ENCODE results near the gene MIGA2. TPM values are rescaled to one million over a fixed set of nuclear protein-coding genes. Genes with fewer than 3 reads are reported as not detected.

Gene MIGA2
- total and polyA plus RNA-seq, 2 of the 8 experiments (the other 6 are each of a cell fraction or from before 2014, with no cell fraction given) = 24.6 to 39.0 TPM

DNA sequence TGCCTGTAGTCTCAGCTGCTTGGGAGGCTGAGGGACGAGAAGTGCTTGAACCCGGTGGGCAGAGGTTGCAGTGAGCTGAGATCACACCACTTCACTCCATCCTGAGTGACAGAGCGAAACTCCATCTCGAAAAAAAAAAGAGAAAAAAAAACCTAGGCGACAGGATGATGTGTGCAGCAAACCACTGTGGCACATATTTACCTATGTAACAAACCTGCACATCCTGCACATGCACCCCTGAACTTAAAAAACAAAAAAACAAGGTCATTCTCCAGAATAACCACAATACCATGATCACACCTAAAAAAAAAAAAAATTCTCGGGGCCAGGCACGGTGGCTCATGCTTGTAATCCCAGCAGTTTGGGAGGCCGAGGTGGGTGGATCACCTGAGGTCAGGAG, 37.0 kb downstream of the MIGA2 start:
- no peak overlapping the region for H4K8ac ChIP-seq (ENCODE audit: extremely low read depth, insufficient read depth, low read length)

More for the DNA sequence above, 37.0 kb downstream of the MIGA2 start:
- Histone ChIP-seq H3K9me3 (ENCODE audit: insufficient read depth in 2 of 2, low read depth in 1 of 2, low read length in 1 of 2) (no peaks in the 10 kb centered on the region), H3K9ac (replicated peaks in 1 of 4; ENCODE audit: extremely low read depth in 1 of 4, low read depth in 3 of 4, low read length in 3 of 4) (no peak overlapping the region), H3K56ac (replicated peaks; ENCODE audit: insufficient read length, low read depth, low read length) (no peak overlapping the region), H2BK5ac (ENCODE audit: low read depth, low read length) (no peak overlapping the region), H4K20me1 (replicated peaks in 1 of 2; ENCODE audit: control insufficient read depth in 1 of 2, insufficient read depth in 2 of 2, low read length in 2 of 2) (peaks cover 0 to 3% of the 10 kb centered on the region in 2 experiments), H2BK15ac (ENCODE audit: low read length) (no peak overlapping the region; the same call in 1 of the 2 replicates), H2BK120ac (replicated peaks; ENCODE audit: low read depth, low read length) (no peak overlapping the region), H2BK12ac (ENCODE audit: low read depth, low read length) (no peak overlapping the region), H2BK20ac (ENCODE audit: low read length) (no peak overlapping the region), H3K14ac (ENCODE audit: insufficient read length) (no peak overlapping the region), H3K4me3 (ENCODE audit: extremely low read depth in 1 of 4, insufficient read depth in 2 of 4, low read depth in 3 of 4, low read length in 4 of 4) (no peak overlapping the region), H2AFZ (ENCODE audit: low read length) (no peak overlapping the region), H3K79me2 (ENCODE audit: control insufficient read depth in 1 of 2, insufficient read depth in 2 of 2, low read length in 2 of 2) (no peaks in the 10 kb centered on the region), H3K4me1 (replicated peaks in 1 of 4; ENCODE audit: control insufficient read depth in 3 of 4, insufficient read depth in 4 of 4, low read length in 3 of 4) (peaks cover 6 to 19% (median 17%) of the 10 kb centered on the region in 4 experiments), H2AK5ac (ENCODE audit: low read depth, low read length) (no peak overlapping the region), H3K4me2 (ENCODE audit: insufficient read depth in 1 of 2, low read depth in 2 of 2, low read length in 2 of 2) (no peak overlapping the region), H3K27ac (ENCODE audit: low read depth, low read length) (no peak overlapping the region), H3K23ac (ENCODE audit: insufficient read length) (no peak overlapping the region), H3K27me3 (replicated peaks in 1 of 4; ENCODE audit: control insufficient read depth in 3 of 4, extremely low read depth in 1 of 4, insufficient read depth in 3 of 4, low read length in 3 of 4) (no peaks in the 10 kb centered on the region), H4K91ac (replicated peaks; ENCODE audit: insufficient read length, low read length) (no peak overlapping the region), H3K79me1 (ENCODE audit: low read depth, low read length) (no peaks in the 10 kb centered on the region), H3K4ac (replicated peaks; ENCODE audit: insufficient read length, low read depth, low read length) (no peak overlapping the region), H3K18ac (ENCODE audit: extremely low read depth, low read length) (no peak overlapping the region), H4K5ac (ENCODE audit: insufficient read length, low read depth, low read length) (no peak overlapping the region), H3K36me3 (ENCODE audit: control insufficient read depth in 2 of 4, insufficient read depth in 4 of 4, low read length in 3 of 4) (peaks cover 0 to 6% (median 0%) of the 10 kb centered on the region in 4 experiments; a peak in 3 of 8 replicates), H3K23me2 (ENCODE audit: low read depth, low read length) (no peaks in the 10 kb centered on the region)
- DNase-seq (ENCODE audit: low read depth in 1 of 2, low spot score in 2 of 2) (no peak), FAIRE-seq (no peak)
- ChIA-PET CTCF (ENCODE audit: partially characterized antibody) (interaction anchor here (0.6 to 2.1 kb wide), 6 partner anchors 10 to 1171 kb away, joined by 3 to 8 read pairs (median 3); no protein-coding TSS in a partner anchor), POLR2A (ENCODE audit: partially characterized antibody) (interaction anchor here (1.0 to 2.2 kb wide), 4 partner anchors 7 to 37 kb away, joined by 3 to 12 read pairs (median 5); partner anchors contain the start of genes DOLPP1 and MIGA2)
- 89% methylated on average over 8 of the region's 8 CpGs; no CpG with 5 or more reads in 1 of the 2 experiments for WGBS, 2 experiments (ENCODE audit: extremely low coverage in 1 of 2, insufficient coverage in 1 of 2, insufficient read length in 1 of 2, insufficient replicate concordance in 2 of 2, low coverage in 1 of 2, low lambda C conversion rate in 2 of 2, missing lambda C conversion rate in 1 of 2)
- no peak for TF ChIP-seq SIX5 (IDR thresholded peaks at IDR 0.05; ENCODE audit: low read depth, low read length)
- no peak for TF ChIP-seq KDM1A (IDR thresholded peaks at IDR 0.05; ENCODE audit: borderline replicate concordance, low read length)
- no peak for TF ChIP-seq RFX5 (IDR thresholded peaks at IDR 0.05; ENCODE audit: borderline replicate concordance, low read depth, low read length)
- no peak for TF ChIP-seq USF2 (IDR thresholded peaks at IDR 0.05; ENCODE audit: low read length)
- no peak for TF ChIP-seq RBBP5 (IDR thresholded peaks at IDR 0.05; ENCODE audit: borderline replicate concordance, low read depth, low read length)
- TF ChIP-seq KDM5A (IDR thresholded peaks at IDR 0.05; ENCODE audit: low read length) = no peak

Data from H1 (cell line).